ENCODE data around the gene TBC1D9. TPM values are rescaled to one million over a fixed set of nuclear protein-coding genes. Genes with fewer than 3 reads are reported as not detected.

TBC1D9 gene
- total and polyA plus RNA-seq, 2 of the 13 experiments (the other 11 are each of a cell fraction or from before 2014, with no cell fraction given): 11.9 to 12.2 TPM

- no peak overlapping the region for H3K4me3 ChIP-seq (replicated peaks in 1 of 3; ENCODE audit: insufficient read depth in 1 of 3, low read depth in 2 of 3, low read length in 3 of 3)
- H3K4me1 ChIP-seq (ENCODE audit: insufficient read depth, low read length): peaks cover 24% of the 10 kb centered on the region
- no peak overlapping the region for H2AFZ ChIP-seq (ENCODE audit: low read length)
- TF ChIP-seq, protein P1, sequence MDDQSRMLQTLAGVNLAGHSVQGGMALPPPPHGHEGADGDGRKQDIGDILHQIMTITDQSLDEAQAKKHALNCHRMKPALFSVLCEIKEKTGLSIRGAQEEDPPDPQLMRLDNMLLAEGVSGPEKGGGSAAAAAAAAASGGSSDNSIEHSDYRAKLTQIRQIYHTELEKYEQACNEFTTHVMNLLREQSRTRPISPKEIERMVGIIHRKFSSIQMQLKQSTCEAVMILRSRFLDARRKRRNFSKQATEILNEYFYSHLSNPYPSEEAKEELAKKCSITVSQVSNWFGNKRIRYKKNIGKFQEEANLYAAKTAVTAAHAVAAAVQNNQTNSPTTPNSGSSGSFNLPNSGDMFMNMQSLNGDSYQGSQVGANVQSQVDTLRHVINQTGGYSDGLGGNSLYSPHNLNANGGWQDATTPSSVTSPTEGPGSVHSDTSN (CRISPR knock-in tag; IDR thresholded peaks at IDR 0.05; ENCODE audit: borderline replicate concordance): no peak
- peak; percentile 62 for TF ChIP-seq STAG1 (CRISPR knock-in tag; IDR thresholded peaks at IDR 0.05)
- TF ChIP-seq, protein P2, sequence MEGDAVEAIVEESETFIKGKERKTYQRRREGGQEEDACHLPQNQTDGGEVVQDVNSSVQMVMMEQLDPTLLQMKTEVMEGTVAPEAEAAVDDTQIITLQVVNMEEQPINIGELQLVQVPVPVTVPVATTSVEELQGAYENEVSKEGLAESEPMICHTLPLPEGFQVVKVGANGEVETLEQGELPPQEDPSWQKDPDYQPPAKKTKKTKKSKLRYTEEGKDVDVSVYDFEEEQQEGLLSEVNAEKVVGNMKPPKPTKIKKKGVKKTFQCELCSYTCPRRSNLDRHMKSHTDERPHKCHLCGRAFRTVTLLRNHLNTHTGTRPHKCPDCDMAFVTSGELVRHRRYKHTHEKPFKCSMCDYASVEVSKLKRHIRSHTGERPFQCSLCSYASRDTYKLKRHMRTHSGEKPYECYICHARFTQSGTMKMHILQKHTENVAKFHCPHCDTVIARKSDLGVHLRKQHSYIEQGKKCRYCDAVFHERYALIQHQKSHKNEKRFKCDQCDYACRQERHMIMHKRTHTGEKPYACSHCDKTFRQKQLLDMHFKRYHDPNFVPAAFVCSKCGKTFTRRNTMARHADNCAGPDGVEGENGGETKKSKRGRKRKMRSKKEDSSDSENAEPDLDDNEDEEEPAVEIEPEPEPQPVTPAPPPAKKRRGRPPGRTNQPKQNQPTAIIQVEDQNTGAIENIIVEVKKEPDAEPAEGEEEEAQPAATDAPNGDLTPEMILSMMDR (CRISPR knock-in tag; IDR thresholded peaks at IDR 0.05): peak; percentile 61
- TF ChIP-seq SMC3 (IDR thresholded peaks at IDR 0.05; ENCODE audit: low read length): peak; percentile 28; the same call in 1 of the 2 replicates
- TF ChIP-seq, protein P3, sequence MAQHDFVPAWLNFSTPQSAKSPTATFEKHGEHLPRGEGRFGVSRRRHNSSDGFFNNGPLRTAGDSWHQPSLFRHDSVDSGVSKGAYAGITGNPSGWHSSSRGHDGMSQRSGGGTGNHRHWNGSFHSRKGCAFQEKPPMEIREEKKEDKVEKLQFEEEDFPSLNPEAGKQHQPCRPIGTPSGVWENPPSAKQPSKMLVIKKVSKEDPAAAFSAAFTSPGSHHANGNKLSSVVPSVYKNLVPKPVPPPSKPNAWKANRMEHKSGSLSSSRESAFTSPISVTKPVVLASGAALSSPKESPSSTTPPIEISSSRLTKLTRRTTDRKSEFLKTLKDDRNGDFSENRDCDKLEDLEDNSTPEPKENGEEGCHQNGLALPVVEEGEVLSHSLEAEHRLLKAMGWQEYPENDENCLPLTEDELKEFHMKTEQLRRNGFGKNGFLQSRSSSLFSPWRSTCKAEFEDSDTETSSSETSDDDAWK (CRISPR knock-in tag; IDR thresholded peaks at IDR 0.05): no peak
- H3K79me2 ChIP-seq (ENCODE audit: insufficient read depth, low read length): no peaks in the 10 kb centered on the region
- no peaks in the 10 kb centered on the region for H3K9me3 ChIP-seq (ENCODE audit: low read length)
- POLR2A ChIA-PET: no interaction called here
- no peaks in the 10 kb centered on the region for H3K36me3 ChIP-seq (replicated peaks in 1 of 2; ENCODE audit: control insufficient read depth in 1 of 2, insufficient read depth in 2 of 2, low read length in 2 of 2)
- no TSS peak for BruUV-seq (replicated peaks)
- H4K20me1 ChIP-seq (ENCODE audit: insufficient read depth, low read length): no peaks in the 10 kb centered on the region
- WGBS (ENCODE audit: low lambda C conversion rate): 44% methylated on average over 4 of the region's 4 CpGs
- intact Hi-C loops (cut with micrococcal nuclease; ENCODE audit: unreplicated experiment) (no loop called here), in situ Hi-C loops (cut with HindIII; ENCODE audit: extremely low pct_ligation_motif_present, low pct_unique_long_range_greater_than_20kb) (loop anchor here (10.0 kb wide), 1 partner anchor 247 kb away; no protein-coding TSS in a partner anchor)
- CTCF ChIA-PET (ENCODE audit: low intra/inter-chr PET ratio, low total read pairs): interaction anchor here (1.4 kb wide), 1 partner anchor 248 kb away, joined by 5 read pairs; no protein-coding TSS in a partner anchor
- H3K4me2 ChIP-seq (ENCODE audit: low read depth, low read length): 0 out of 2 replicates have a peak overlapping the region, but pooled peaks have one; percentile 4
- DNase-seq (ENCODE audit: low spot score): no peak
- no peak for FAIRE-seq
- no peak overlapping the region for H3K27ac ChIP-seq (ENCODE audit: extremely low read length, insufficient read depth, low read length)
- peaks cover 0 to 3% of the 10 kb centered on the region in 2 experiments; a peak in 1 of 5 replicates for H3K27me3 ChIP-seq (ENCODE audit: control insufficient read depth in 1 of 2, insufficient read depth in 2 of 2, low read length in 2 of 2)
- peak; percentile 79 for ATAC-seq
- H3K9ac ChIP-seq (ENCODE audit: insufficient read depth, low read depth, low read length): no peak overlapping the region
Observed at GRCh38 chr4:140607852-140608251, 148.3 kb downstream of the TBC1D9 start.

Data from HepG2 (cell line).